ENCODE data around the gene RAG1.
A peak's percentile ranks its signal among the peaks of the same experiment; 100 is the strongest.

The RAG1 gene

GRCh38 chr11:36608491-36609199 is 40.8 kb downstream of the RAG1 start:
- no peak overlapping the region for H3K4me3 Mint-ChIP-seq
- no peak for ATAC-seq
- DNase-seq: no peak
- peaks cover 18% of the 10 kb centered on the region for H3K27me3 Mint-ChIP-seq
- no peaks in the 10 kb centered on the region for H3K4me1 Mint-ChIP-seq
- H3K9me3 Mint-ChIP-seq: no peaks in the 10 kb centered on the region
- no peak overlapping the region for H3K27ac Mint-ChIP-seq

- H3K27me3 Mint-ChIP-seq: peaks cover 18% of the 10 kb centered on the region
- no peak for ATAC-seq
- no peak for DNase-seq
- H3K27ac Mint-ChIP-seq: no peak overlapping the region
- no peaks in the 10 kb centered on the region for H3K9me3 Mint-ChIP-seq
- no peak overlapping the region for H3K4me3 Mint-ChIP-seq
- no peaks in the 10 kb centered on the region for H3K4me1 Mint-ChIP-seq
Measured at GRCh38 chr11:36609383-36609782, 41.6 kb downstream of the RAG1 start.

- ATAC-seq: no peak
- no peak overlapping the region for H3K4me3 Mint-ChIP-seq
- no peak overlapping the region for H3K27ac Mint-ChIP-seq
- H3K27me3 Mint-ChIP-seq: peaks cover 13% of the 10 kb centered on the region
- H3K4me1 Mint-ChIP-seq: no peaks in the 10 kb centered on the region
- no peaks in the 10 kb centered on the region for H3K9me3 Mint-ChIP-seq
- no peak for DNase-seq
Measured at GRCh38 chr11:36615826-36616225, 48.0 kb downstream of the RAG1 start.

- Mint-ChIP-seq H3K4me3 (no peak overlapping the region), H3K27me3 (peaks cover 13% of the 10 kb centered on the region), H3K9me3 (no peaks in the 10 kb centered on the region), H3K4me1 (no peaks in the 10 kb centered on the region), H3K27ac (no peak overlapping the region)
- no peak for DNase-seq
- ATAC-seq: no peak
Measured at GRCh38 chr11:36617543-36618362, 49.9 kb downstream of the RAG1 start.

- no peaks in the 10 kb centered on the region for H3K9me3 Mint-ChIP-seq
- H3K27me3 Mint-ChIP-seq: peaks cover 13% of the 10 kb centered on the region
- no peaks in the 10 kb centered on the region for H3K4me1 Mint-ChIP-seq
- H3K27ac Mint-ChIP-seq: no peak overlapping the region
- ATAC-seq (no peak), DNase-seq (no peak)
- no peak overlapping the region for H3K4me3 Mint-ChIP-seq
Measured at GRCh38 chr11:36618363-36619047, 50.7 kb downstream of the RAG1 start.

GRCh38 chr11:36619502-36619901 is 51.7 kb downstream of the RAG1 start:
- DNase-seq: no peak
- no peak for ATAC-seq
- H3K4me1 Mint-ChIP-seq: no peaks in the 10 kb centered on the region
- no peak overlapping the region for H3K4me3 Mint-ChIP-seq
- no peaks in the 10 kb centered on the region for H3K9me3 Mint-ChIP-seq
- H3K27ac Mint-ChIP-seq: no peak overlapping the region
- peaks cover 13% of the 10 kb centered on the region for H3K27me3 Mint-ChIP-seq

GRCh38 chr11:36620246-36620645 is 52.4 kb downstream of the RAG1 start:
- Mint-ChIP-seq H3K27ac (no peak overlapping the region), H3K9me3 (no peaks in the 10 kb centered on the region), H3K4me1 (no peaks in the 10 kb centered on the region), H3K27me3 (peaks cover 13% of the 10 kb centered on the region), H3K4me3 (no peak overlapping the region)
- DNase-seq: no peak
- no peak for ATAC-seq

GRCh38 chr11:36622431-36623136 is 54.8 kb downstream of the RAG1 start:
- Mint-ChIP-seq H3K4me3 (no peak overlapping the region), H3K4me1 (no peaks in the 10 kb centered on the region), H3K9me3 (no peaks in the 10 kb centered on the region), H3K27ac (no peak overlapping the region), H3K27me3 (peaks cover 13% of the 10 kb centered on the region)
- ATAC-seq (peak; percentile 66), DNase-seq (no peak)

- Mint-ChIP-seq H3K27ac (no peak overlapping the region), H3K4me1 (no peaks in the 10 kb centered on the region), H3K27me3 (peaks cover 6% of the 10 kb centered on the region), H3K9me3 (no peaks in the 10 kb centered on the region), H3K4me3 (no peak overlapping the region)
- DNase-seq: no peak
- ATAC-seq: no peak
Measured at GRCh38 chr11:36623494-36623893, 55.7 kb downstream of the RAG1 start.

GRCh38 chr11:36627006-36627405 is 59.2 kb downstream of the RAG1 start:
- no peaks in the 10 kb centered on the region for H3K4me1 Mint-ChIP-seq
- H3K9me3 Mint-ChIP-seq: no peaks in the 10 kb centered on the region
- H3K4me3 Mint-ChIP-seq: no peak overlapping the region
- H3K27ac Mint-ChIP-seq: no peak overlapping the region
- DNase-seq: no peak
- no peak for ATAC-seq
- no peaks in the 10 kb centered on the region for H3K27me3 Mint-ChIP-seq

GRCh38 chr11:36627471-36627870 is 59.7 kb downstream of the RAG1 start:
- ATAC-seq (no peak), DNase-seq (no peak)
- no peaks in the 10 kb centered on the region for H3K27me3 Mint-ChIP-seq
- no peak overlapping the region for H3K27ac Mint-ChIP-seq
- H3K9me3 Mint-ChIP-seq: no peaks in the 10 kb centered on the region
- no peak overlapping the region for H3K4me3 Mint-ChIP-seq
- H3K4me1 Mint-ChIP-seq: no peaks in the 10 kb centered on the region

GRCh38 chr11:36628141-36628540 is 60.3 kb downstream of the RAG1 start:
- ATAC-seq (no peak), DNase-seq (no peak)
- no peak overlapping the region for H3K27ac Mint-ChIP-seq
- H3K4me1 Mint-ChIP-seq: no peaks in the 10 kb centered on the region
- H3K9me3 Mint-ChIP-seq: no peaks in the 10 kb centered on the region
- H3K27me3 Mint-ChIP-seq: no peaks in the 10 kb centered on the region
- H3K4me3 Mint-ChIP-seq: no peak overlapping the region

GRCh38 chr11:36628765-36629244 is 61.0 kb downstream of the RAG1 start:
- Mint-ChIP-seq H3K4me3 (no peak overlapping the region), H3K9me3 (no peaks in the 10 kb centered on the region), H3K27me3 (no peaks in the 10 kb centered on the region), H3K27ac (no peak overlapping the region), H3K4me1 (no peaks in the 10 kb centered on the region)
- ATAC-seq: no peak
- DNase-seq: no peak
